ENCODE results near the gene BIRC3.
A peak's percentile ranks its signal among the peaks of the same experiment; 100 is the strongest.
"Not testable (repeated sequence)": the region's sequence is repeated elsewhere in the genome, so short reads cannot be mapped to it uniquely, and the experiment has no call there.

BIRC3 gene

GRCh38 chr11:102328748-102329147 lies 11.5 kb downstream of the BIRC3 start:
- DNase-seq (ENCODE audit: low read depth), result no peak

GRCh38 chr11:102330231-102330630 lies 12.9 kb downstream of the BIRC3 start:
- DNase-seq (ENCODE audit: low read depth), result no peak

GRCh38 chr11:102331341-102331740 lies 14.1 kb downstream of the BIRC3 start:
- DNase-seq (ENCODE audit: low read depth), result no peak

GRCh38 chr11:102332611-102332994 lies 15.3 kb downstream of the BIRC3 start:
- DNase-seq (ENCODE audit: low read depth), result no peak

- DNase-seq (ENCODE audit: low read depth), result no peak
These were observed 21.3 kb downstream of the BIRC3 start for GRCh38 chr11:102338479-102339010.

DNA sequence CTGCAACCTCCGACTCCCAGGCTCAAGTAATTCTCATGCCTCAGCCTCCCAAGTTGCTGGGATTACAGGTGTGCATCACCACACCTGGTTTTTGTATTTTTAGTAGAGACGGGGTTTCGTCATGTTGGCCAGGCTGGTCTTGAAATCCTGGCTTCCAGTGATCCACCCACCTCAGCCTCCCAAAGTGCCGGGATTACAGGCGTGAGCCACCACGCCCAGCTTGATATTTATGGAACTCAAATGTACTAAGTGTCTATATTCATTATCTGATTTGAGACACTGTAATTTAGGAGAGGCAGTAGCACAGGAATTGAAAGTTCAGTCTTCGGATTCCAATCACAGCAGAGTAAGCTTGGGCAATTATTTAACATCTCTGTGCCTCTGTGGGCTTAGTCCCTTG lies 24.0 kb downstream of the BIRC3 start:
- not testable (repeated sequence) for DNase-seq (ENCODE audit: low read depth)

GRCh38 chr11:102341844-102342318 lies 24.6 kb downstream of the BIRC3 start:
- DNase-seq (ENCODE audit: low read depth), result peak; percentile 98

GRCh38 chr11:102343809-102344208 lies 26.5 kb downstream of the BIRC3 start:
- DNase-seq (ENCODE audit: low read depth), result no peak

- DNase-seq (ENCODE audit: low read depth), result no peak
These were observed 28.6 kb downstream of the BIRC3 start for GRCh38 chr11:102345904-102346303.

DNA sequence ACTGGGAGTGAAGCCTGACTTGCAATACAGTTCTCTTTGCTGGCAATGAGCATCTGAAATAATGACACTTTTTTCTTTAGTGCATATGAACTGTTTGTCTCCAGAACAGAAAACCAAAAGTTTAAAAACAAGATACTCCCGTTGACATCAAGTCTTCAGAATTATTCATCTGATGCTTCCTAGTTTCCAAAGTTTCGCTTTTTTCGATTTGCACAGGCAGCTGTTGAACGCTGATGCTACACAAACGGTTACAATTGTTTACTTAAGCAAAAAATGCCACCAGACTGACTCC lies 29.1 kb downstream of the BIRC3 start:
- no peak for DNase-seq (ENCODE audit: low read depth)

GRCh38 chr11:102346748-102347461 lies 29.6 kb downstream of the BIRC3 start, which contains the start of gene BIRC2:
BIRC2 (plus strand) TSS chr11:102347214; CDS start chr11:102349855, 2,641 bp downstream.
- peak; percentile 77 for DNase-seq (ENCODE audit: low read depth)

GRCh38 chr11:102347462-102348370 lies 30.4 kb downstream of the BIRC3 start:
- DNase-seq (ENCODE audit: low read depth), result peak; percentile 21

DNA sequence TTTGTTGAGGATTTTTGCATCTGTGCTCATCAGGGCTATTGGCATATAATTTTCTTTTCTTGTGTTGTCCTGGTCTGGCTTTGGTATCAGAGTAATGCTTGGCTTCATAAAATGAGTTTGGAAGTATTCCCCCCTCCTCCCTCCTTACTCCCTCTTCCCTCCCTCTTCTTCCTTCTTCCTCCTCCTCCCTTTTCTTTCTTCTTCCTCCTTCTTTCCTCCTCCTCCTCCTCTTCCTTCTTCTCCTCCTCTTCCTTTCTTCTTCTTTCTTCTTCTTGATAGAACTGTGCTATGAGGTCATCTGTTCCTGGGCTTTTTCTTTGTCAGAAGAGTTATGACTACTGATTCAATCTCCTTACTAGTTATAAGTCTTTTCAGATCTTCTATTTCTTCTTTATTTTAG lies 39.8 kb downstream of the BIRC3 start:
- DNase-seq (ENCODE audit: low read depth), result no peak

DNA sequence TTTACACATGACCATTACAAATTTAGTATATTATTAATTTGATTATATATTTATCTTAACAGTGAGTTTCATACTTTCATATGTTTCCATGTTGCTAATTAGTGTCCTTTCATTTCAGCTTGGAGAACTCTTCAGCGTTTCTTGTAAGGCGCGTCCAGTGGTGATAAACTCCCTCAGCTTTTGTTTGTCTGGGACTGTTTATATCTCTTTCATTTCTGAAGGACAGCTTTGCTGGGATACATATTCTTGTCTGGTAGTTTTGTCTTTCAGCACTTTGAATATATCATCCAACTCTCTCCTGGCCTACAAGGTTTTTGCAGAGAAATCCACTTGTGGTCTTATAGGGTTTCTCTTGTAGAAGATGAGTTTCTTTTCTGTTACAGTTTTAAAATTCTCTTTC lies 42.1 kb downstream of the BIRC3 start:
- no peak for DNase-seq (ENCODE audit: low read depth)

DNA sequence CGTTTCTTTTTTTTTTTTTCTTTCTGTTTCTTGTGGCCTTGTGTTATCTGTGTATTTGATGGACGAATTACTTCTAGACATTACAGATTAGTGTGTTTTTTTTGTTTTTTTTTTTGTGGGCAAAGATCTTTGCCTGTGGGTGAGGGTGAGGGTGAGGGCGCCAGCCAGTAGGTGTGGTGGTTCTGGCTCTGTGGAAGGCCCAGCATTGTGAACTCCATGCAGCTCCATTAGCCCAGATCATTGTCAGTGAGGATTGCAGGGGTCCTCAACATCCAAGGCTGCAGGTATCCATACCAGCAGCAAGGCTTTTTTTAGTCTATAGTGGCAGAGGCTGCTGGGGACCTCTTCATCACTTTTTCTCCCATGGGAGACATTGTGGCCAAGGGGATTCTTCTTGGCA lies 43.4 kb downstream of the BIRC3 start:
- DNase-seq (ENCODE audit: low read depth), result no peak

DNA sequence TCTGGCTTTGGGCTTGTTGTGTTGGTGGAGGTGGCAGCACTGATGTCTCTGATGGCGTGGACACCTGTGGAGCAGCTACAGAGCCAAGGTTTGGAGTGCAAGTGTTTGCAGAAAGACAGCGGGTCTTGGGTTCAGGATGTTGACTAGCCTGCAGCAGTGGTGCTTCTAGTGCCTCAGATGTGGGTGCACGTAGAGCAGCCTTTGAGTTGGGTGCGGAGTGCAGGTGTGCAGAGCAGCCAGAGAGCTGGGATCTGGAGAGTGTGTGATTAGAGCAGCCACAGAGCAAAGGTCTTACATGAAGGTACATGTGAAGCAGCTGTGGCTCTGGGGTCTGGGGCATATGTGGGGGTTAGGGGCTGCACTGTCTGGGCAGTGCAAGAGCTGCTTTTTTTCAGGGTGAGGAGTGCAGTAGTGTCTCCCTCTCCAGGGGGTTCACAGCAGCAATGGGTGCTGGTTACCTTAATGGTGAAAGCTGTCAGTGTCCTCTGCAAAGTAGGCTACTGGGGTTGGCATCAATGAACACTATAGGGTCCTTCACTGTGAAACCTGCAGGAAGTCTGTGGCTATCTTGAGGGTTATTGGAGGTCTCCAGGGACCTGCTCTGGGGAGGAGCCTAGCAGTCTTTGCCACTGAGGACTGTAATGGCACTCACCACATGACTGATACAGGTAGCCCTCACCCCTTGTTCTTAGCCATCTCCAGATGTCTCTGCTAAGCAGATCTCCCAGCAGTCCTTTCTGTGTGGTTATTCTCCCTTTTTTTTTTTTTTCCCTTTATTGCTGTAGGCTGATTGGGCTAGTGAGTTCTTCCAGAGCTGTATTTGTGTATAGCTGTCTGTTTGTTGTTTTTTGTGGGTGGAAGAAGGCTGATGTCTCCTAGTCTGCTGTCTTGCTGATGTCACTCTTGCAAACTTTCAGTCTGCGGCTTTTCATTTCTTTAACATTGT lies 44.1 kb downstream of the BIRC3 start:
- DNase-seq (ENCODE audit: low read depth), result no peak

- no peak for DNase-seq (ENCODE audit: low read depth)
These were observed 47.7 kb downstream of the BIRC3 start for GRCh38 chr11:102364991-102365390.

GRCh38 chr11:102367364-102367763 lies 50.1 kb downstream of the BIRC3 start:
- DNase-seq (ENCODE audit: low read depth), result peak; percentile 27

DNA sequence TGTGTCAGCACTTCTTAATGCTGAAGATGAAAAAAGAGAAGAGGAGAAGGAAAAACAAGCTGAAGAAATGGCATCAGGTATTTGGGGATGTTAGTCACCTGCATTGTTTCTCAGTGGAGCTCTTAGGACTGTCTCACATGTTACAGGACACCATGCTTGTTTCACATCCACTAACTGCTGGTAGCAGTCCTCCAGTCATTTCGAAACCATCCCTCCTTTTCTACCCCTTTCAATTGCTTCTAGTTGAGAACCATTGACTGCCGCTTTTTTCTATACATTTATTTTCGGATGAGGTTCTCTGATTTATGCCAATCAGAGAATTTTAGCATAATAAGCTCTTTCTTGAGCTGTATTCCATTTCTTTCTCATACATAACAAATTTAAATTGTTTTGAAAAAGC lies 51.2 kb downstream of the BIRC3 start:
- no peak for DNase-seq (ENCODE audit: low read depth)

DNA sequence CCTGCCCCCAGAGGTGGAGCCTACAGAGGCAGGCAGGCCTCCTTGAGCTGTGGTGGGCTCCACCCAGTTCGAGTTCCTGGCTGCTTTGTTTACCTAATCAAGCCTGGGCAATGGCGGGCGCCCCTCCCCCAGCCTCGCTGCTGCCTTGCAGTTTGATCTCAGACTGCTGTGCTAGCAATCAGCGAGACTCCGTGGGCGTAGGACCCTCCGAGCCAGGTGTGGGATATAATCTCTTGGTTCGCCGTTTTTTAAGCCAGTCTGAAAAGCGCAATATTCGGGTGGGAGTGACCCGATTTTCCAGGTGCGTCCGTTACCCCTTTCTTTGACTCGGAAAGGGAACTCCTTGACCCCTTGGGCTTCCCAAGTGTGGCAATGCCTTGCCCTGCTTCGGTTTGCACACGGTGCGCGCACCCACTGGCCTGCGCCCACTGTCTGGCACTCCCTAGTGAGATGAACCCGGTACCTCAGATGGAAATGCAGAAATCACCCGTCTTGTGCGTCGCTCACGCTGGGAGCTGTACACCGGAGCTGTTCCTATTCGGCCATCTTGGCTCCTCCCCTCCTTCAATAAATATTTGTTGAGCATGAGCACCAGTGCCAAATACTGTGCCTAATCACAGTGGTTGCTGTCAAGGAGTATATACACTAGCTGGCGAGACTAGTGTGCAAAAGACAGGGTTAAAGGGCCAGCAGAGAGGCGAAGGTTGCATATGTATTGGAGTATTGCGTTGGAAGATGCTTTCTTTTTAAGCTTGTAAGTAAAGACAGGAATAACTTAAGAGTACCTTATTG lies 57.5 kb downstream of the BIRC3 start:
- DNase-seq (ENCODE audit: low read depth), result not testable (repeated sequence)

Data from CMK (cell line).